ENCODE data around the gene OR8G5. TPM values are rescaled to one million over a fixed set of nuclear protein-coding genes. Genes with fewer than 3 reads are reported as not detected.

Gene OR8G5
- total RNA-seq, 1 experiment from 2014 or later, result not detected

DNA sequence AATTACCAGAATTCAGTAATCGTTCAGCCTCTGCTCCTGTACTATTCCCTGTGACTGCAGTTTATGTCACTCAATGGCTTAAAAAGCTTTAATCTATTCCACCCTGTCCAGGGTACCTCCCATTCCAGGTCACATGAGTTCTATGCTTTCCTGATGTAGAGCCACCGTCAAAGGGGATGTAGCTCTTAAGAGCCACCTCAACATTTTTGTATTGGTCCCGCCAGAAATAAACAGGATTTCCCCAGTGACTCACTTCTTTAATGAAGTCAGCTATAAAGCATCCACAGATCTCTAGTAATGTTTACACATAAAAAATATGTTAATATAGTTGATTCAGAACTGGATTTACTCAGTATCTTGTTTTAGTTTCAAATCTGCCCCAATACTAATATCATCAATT is 58.9 kb downstream of the OR8G5 start:
- POLR2A ChIA-PET, result no interaction called here
- ATAC-seq (no peak), DNase-seq (ENCODE audit: low spot score) (no peak)
- no peaks in the 10 kb centered on the region for H3K4me1 Mint-ChIP-seq
- no peaks in the 10 kb centered on the region for H3K27me3 Mint-ChIP-seq (ENCODE audit: low read depth)
- peaks cover 4% of the 10 kb centered on the region; the same call in 1 of the 2 replicates for H3K9me3 Mint-ChIP-seq
- CTCF ChIA-PET, result no interaction called here
- H3K36me3 Mint-ChIP-seq, result no peaks in the 10 kb centered on the region
- no peak for TF ChIP-seq USF1 (CRISPR knock-in tag; IDR thresholded peaks at IDR 0.05)
- H3K27ac Mint-ChIP-seq, result no peak overlapping the region
- no peak overlapping the region for H3K4me3 Mint-ChIP-seq

Other genes starting within 250 kb of the OR8G5 start
- 0.04 to 0.14 TPM in 2 of 3 replicates, not detected in the other for gene OR10G4, start 243.4 kb upstream of the OR8G5 start, total RNA-seq (2021)
- gene OR10G9, start 233.4 kb upstream of the OR8G5 start, total RNA-seq (2021), result not detected in 3 replicates
- not detected in 3 replicates for gene OR10G8, start 229.6 kb upstream of the OR8G5 start, total RNA-seq (2021)
- gene OR10G7, start 215.1 kb upstream of the OR8G5 start, total RNA-seq (2021), result not detected in 3 replicates
- gene VWA5A, start 140.9 kb upstream of the OR8G5 start, total RNA-seq (2021), result 19.5 to 26.0 TPM (median 23.1 TPM) in 3 replicates
- not detected in 3 replicates for gene OR10D3, start 73.0 kb upstream of the OR8G5 start, total RNA-seq (2021)
- gene OR8G1, start 15.3 kb upstream of the OR8G5 start, total RNA-seq (2021), result not detected in 3 replicates
- gene OR8D1, start 57.6 kb downstream of the OR8G5 start, total RNA-seq (2021), result not detected in 3 replicates
- gene OR8D2, start 63.8 kb downstream of the OR8G5 start, total RNA-seq (2021), result not detected in 3 replicates
- not detected in 3 replicates for gene OR8B2, start 128.1 kb downstream of the OR8G5 start, total RNA-seq (2021)
- not detected in 3 replicates for gene OR8B3, start 142.6 kb downstream of the OR8G5 start, total RNA-seq (2021)
- not detected in 3 replicates for gene OR8B4, start 168.5 kb downstream of the OR8G5 start, total RNA-seq (2021)
- not detected in 3 replicates for gene OR8B8, start 189.3 kb downstream of the OR8G5 start, total RNA-seq (2021)

Measured in WTC11 (cell line).